HG03135 (cell line): ENCODE data around the gene CNST.
"Not testable (repeated sequence)": the region's sequence is repeated elsewhere in the genome, so short reads cannot be mapped to it uniquely, and the experiment has no call there.

ENCODE experiments used
- ATAC-seq: cut with Tn5 transposase; IDR thresholded peaks from one replicate; pipeline ENCODE4 v1.9.1; 2021; ENCODE audit warnings: mild to moderate bottlenecking, moderate library complexity; ENCODE audit not compliant: unreplicated experiment

CNST gene

DNA sequence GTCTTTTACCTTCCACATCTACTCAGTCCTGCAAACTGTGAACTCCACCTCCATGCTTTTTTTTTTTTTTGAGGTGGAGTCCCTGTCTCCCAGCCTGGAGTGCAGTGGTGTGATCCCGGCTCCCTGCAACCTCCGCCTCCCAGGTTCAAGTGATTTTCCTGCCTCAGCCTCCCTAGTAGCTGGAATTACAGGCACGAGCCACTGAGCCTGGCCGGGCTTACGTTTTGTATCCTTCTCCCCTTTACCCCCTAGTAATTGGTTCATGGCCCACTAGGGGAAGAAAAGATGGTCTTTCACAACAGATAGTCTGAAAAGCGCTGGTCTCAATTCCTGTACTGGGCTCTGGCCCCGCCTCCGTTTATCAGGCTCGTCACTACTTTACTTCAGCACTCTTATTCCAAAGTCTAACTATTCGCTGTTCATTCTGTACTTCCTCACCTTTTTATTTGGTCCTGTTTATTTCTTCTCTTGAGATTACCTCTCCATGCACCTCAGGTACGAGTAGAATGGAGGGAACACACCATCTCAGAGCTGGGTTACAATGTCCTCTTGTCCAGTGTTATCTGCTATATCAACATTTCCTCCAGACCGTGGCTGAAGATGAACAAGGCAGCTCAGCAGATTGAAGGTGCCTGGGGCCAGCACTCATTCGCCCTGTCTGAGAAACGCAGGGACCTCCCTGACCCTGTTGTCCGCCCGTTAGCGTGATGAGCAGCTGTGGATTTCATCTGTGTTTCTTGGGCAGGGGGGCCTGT is 16.2 kb downstream of the CNST start:
- ATAC-seq, result no peak

DNA sequence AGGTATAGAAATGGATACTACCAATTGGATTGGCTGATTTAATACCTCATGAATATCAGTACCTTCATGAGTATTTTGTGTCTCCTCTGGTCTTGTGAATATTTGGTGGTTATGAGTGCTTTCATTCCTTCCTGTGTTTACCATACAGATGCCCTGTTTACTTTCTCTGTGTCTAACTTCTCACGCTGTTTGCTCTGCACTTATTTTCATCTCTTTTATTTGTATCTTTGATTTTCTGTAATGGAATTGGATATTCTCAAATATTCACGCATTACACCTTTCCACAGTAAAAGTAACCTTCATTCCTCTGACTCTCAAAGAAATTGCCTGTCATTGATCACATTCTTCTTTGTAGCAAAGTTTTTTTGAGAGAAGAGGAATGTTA is 16.8 kb downstream of the CNST start:
- no peak for ATAC-seq

DNA sequence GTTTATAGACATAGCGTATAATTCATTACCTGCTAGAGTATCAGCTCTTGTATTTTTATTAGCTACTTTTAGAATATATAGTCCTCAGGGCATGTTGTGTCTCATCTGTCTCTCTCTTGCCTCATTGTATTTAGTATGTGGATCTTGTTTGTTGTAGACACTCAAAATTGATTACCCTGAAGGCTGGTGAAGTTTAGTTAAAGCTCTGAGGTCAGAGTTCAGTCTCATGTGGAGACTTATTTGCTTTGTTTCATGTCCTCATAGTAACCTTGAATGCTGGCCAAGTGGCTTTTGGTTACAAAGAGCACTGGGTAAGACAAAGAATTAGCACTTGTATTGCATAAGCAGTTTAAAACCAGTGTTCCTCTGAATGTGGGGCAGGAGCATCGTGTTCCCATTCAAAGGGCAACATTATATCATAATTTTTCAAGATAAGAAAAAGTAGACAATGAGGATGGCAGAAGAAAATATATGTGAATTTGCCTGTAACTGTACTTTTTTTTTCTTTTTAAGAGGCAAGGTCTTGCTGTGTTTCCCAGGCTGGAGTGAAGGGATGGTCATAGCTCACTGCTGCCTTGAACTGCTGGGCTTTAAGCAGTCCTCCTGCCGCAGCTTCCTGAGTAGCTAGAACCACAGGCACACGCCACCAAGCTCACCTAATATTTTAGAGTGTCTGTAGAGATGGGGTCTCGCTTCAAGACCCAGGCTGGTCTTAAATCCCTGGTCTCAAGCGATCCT is 17.4 kb downstream of the CNST start:
- ATAC-seq, result no peak

DNA sequence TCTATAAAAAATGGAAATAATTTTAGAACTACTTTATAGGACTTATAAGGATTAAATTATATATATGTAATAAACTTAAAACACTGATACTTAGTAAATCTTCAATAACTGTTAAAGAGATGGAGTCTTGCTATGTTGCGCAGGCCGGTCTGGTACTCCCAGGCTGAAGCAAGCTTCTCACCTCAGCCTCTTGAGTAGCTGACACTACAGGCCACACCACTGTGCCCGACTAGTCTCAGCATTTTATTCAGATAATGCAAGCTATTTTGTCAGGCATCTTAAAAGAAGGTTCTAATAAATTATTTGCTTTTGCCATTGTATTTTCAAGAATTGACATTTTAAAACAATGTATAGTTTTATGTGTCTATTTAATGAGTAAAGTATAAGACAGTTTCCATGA is 20.8 kb downstream of the CNST start:
- no peak for ATAC-seq

DNA sequence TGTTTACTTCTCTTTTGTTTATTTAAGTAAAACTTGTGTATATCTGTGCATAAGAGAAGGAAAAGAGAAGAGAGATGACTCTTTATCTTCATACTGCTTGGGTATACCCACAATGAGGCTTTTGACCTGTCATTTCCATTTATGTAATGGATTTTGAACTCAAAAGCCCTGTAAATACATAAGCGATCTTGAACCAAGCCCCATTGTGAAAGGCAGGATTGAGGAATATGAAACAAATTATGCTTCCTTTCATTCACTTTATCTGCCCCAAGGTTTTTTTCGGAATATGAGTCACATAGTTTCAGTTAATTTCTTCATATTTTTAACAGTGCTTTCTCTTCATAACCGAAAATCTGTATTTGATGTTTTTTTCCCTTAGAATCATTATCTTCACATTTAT is 21.4 kb downstream of the CNST start:
- no peak for ATAC-seq

DNA sequence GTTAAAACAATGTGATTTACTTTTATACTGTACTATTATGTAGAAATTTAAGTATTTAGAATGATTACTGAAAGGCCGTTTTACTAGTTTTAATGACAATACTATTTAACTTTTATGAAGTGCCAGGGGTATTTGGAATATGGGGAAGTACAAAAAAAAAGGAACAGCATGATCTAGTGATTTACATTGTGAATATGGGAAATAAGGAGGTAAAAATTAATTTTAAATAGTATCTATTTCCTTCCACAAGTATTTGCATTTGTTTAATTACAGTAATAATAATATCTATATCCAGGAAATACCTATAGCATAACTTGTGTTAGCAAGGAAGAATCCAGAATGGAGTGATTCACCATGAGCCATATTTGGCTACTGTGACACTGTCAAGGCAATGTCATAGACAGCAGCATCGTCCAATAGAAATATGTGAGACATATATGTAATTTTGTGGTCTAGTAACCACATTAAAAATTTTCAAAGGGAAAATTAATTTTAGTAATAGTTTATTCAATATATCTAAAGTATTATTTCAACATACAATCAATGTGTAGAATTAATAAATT is 22.0 kb downstream of the CNST start:
- ATAC-seq, result no peak

DNA sequence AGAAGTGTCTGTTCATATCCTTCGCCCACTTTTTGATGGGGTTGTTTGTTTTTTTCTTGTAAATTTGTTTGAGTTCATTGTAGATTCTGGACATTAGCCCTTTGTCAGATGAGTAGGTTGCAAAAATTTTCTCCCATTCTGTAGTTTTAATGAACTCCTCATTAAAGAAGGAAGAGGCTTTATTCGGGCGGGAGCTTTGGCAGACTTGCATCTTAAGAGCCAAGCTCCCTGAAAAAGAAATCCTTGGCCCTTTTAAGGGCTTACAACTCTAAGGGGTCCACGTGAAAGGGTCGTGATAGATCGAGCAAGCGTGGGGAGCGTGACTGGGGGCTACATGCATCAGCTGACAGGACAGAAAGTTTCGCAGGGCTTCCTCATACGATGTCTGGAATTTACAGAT is 23.7 kb downstream of the CNST start:
- ATAC-seq, result not testable (repeated sequence)

DNA sequence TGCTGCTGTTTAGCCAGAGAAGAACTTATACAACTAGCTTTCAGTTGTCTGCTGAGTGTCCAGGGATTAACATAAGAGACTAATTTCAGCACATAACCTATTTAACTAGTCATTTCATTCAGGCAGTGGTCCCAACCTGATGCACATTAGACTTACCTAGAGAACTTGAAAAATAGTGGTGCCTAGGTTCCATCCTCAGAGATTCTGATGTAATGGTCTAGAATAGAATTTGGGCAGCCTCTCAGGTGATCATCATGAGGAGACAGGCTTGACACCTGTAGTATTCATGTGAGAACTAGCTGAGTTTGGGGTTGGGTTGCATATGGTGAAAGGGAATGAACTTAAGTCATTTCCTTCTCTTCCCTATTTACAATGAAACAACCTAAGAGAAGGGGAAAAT is 24.8 kb downstream of the CNST start:
- ATAC-seq, result peak; percentile 32

DNA sequence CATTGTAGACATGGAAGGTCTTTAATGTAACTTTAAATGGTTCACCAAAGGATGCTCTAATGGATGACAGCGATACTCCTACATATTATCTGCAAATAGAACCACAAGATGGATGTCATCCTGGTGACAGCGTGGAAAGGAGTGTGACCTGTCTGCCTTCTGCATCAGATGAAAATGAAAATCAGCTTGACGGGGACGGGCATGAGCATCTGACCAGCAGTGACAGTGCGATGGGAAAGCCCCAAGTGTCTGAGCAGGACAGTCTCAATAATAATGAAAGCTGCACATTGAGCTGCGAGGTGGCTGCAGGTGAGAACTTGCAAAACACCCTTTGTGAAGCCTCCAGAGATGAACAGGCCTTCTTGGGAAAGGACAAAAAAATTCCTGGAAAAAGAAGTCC is 25.2 kb downstream of the CNST start:
- peak; percentile 88 for ATAC-seq

DNA sequence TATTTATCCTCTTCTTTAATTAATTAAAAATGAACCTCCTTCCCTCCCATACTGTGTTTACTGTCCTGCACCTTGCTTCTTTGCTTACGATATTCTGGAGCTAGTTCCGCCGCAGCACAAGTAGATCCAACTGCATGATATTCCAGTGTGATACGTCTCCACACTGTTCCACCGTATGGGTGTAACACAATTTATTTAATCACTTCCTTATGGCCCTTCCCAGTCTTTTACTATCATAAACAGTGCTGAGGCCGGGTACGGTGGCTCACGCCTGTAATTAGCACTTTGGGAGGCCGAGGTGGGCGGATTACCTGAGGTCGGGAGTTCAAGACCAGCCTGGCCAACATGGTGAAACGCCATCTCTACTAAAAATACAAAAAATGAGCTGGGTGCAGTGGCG is 25.7 kb downstream of the CNST start:
- ATAC-seq, result no peak

DNA sequence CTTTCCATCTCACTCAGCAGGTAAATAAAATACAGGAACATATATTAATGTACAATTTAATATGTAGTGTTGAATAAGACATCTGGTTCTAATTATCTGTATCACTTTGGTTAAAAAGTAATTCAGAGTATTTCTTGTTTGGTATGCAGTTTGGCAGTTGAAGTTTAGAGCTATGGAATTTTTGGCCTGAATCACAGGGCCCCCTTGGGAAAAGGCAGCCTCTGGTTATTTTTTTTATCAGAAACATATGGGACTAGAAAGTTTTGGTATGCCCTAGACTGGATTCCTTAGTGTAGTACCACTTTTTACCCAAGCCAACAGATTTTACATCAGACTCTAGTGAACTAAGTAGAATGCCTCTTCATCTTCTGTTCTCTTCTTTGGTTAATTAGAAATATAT is 26.4 kb downstream of the CNST start:
- no peak for ATAC-seq

DNA sequence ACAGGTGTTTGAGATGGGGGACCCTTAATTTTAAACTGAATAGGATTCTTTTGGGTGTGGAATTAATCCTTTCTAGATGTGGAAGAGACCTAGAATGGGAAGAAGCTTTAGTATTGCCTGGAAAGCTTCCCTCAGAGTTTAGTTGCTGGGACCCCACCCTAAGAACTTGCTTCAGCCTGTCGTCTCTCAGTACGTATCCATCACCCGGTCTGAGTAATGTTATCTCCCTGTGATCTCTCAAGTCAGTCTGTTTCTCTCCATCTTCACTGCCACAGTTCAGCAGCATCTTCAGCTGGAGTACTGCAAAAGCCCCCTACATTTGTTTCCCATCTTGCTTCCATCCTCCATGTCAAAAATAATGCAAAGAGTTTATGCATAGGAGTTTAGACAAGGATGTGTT is 28.9 kb downstream of the CNST start:
- ATAC-seq, result no peak

DNA sequence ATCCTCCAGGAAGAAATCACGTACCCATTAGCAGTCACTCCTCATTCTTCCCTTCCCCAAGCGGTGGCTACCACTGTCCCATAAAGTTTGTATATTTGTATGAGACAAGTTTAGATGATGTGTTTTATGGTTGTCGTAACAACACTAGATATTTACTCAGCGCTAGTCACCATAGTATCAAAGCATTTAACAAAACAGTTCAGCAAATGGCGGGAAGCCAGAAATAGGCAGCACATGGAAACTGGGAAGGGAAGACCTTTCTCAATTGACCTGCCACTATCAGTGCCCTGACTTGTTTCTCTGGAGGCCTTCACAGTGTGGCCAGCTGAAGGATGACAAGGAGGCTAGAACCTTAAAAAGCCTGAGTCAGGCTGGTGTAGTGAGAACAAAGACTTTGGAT is 31.1 kb downstream of the CNST start:
- no peak for ATAC-seq

DNA sequence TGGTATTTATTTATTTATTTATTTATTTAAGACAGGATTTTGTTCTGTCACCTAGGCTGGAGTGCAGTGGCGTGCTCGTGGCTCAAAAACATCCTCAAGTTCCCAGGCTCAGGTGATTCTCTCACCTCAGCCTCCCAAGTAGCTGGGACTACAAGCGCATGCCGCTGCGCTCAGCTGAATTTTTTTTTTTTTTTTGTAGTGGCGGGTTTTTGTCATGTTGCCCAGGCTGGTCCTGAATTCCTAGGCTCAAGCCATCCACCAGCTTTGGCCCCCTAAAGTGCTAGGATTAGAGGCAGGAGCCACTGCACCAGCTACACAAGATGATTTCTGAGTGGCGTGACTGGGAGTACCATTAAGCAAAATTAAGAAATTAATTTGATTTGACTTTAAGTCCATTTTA is 31.7 kb downstream of the CNST start:
- ATAC-seq, result no peak

DNA sequence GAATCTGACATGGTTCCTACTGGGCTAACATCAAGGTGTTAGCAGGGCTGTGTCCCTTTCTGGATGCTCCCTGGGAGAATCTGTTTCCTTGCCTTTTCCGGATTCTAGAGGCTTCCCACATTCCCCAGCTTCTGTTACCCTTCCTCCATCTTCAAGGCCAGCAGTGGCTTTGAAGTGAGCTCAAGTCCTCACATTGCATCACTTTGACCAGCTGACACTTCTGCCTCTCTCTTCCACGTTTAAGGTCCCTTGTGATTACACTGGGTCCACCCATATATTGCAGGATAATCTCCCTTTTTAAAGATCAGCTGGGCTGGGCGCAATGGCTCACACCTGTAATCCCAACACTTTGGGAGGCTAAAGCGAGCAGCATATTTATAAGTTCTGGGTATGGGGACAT is 33.1 kb downstream of the CNST start:
- no peak for ATAC-seq

DNA sequence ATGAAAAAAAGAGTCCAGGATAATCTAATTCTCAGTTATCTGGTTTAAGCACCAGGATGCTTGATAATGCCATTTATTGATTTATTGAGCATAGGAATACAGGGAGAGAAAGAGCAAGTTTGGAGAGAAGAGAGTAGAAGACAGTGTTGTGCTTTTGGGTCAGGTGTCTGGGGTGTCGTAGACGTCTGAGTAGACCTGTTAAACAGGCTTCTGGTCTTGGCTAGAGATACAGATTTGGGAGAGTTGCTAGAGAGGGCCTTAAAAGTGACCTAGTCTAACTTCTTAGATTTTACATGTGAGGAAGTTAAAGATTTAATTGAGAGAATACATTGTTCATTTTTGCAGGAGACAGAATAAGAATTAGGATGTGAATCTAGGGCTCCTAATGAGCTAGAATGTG is 34.3 kb downstream of the CNST start:
- no peak for ATAC-seq

DNA sequence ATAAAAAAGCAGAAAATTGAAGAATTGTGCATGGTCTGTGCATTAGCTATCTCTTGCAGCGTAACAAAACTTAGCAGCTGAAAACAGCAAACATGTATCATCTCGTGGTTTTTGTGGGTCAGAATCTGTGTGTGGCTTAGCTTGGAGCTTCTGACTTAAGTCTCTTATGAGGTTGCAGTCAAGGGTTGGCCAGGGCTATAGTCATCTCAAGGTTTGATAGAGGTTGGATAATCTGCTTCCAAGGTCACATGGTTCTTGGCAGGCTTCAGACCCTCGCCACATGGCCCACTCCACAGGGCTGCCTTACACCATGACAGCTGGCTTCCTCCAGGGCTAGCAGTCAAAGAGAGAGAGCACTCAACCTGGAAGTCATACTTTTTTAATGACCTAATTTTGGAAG is 35.9 kb downstream of the CNST start:
- ATAC-seq, result no peak

DNA sequence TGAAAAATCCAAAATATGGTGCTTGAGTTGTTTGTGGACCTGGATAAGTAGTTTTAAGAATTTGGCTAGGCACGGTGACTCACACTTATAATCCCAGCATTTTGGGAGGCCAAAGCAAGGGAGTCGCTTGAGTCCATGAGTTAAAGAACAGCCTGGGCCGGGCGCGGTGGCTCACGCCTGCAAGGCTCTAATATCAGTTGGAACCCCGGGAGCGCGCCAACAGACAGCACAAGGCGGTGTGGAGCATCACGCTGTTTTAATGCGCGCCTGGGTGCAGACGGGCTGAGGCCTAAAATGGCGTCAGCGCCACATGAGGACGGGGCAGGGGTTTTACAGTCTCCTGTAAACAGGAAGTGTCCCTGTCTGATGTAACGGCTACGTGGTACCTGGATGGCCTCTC is 39.0 kb downstream of the CNST start:
- ATAC-seq, result not testable (repeated sequence)

DNA sequence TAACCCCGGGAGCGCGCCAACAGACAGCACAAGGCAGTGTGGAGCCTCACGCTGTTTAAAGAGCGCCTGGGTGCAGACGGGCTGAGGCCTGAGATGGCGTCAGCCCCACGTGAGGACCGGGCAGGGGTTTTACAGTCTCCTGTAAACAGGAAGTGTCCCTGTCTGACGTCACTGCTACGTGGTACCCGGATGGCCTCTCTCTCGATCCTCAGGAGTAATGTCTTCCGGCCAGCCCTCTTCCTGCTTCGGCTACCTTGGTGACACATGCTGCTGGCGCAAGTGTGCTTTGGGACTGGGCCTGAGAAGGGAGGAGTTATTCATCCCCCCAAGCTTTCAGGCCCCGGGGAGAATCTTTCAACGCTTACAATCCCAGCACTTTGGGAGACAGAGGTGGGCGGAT is 41.2 kb downstream of the CNST start:
- no peak for ATAC-seq

DNA sequence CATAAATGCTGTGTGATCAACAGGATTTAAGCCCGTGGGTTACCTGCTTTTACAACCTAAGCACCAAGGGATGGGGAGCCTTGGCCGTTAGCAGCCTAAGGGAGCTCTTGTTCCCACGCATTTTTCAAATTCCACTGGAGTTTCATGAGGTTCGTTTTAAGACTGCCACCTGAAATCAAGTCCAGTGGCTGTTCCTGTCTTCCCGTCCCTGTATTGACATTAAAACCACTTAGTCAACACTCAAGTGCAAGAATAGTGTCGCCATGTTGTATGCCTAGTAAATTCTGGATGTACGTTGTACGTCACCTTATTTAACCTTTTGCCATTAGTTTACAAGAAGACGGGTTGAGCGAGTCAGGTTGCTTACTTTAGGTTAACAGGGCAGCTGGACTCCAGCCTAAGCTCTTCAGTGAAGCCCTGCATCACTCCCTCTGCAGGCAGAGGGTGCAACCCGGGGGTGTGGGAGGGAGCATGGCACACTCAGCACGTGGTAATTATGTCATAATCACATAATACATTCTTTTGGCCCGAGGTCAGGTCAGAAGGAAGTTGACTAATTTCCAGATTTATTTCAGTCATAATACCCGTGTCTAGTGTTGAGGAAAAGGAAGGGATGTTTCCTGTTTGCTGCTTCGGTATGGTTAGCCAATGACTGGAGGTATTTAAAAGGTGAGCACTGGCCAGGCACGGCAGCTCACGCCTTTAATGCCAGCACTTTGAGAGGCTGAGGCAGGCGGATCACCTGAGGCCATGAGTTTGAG is 42.5 kb downstream of the CNST start:
- peak; percentile 62 for ATAC-seq

DNA sequence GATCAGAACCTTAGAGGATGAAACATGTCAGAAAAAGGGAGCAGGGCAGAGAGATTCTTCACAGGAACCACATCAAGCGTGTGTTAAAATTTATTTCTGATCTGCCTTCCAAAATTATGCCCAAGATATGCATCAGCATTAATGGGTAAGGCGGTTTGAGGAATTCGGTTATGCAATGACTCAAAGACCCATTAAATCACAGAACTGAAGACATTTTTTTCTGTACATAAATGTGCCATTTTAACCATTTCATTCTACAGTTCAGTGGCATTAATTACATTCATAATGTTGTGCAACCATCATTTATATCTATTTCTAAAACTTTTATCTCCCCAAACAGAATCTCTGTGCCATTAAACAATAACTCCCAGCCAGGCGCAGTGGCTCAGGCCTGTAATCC is 43.4 kb downstream of the CNST start:
- ATAC-seq, result no peak
